Activated naive CD4-positive, alpha-beta T cell treated with anti-CD3 and anti-CD28 coated beads, Interleukin-2, amount 50 U/mL, for 24 hours (primary cell): ENCODE data around the gene BPIFB3.

ENCODE experiments used
- H3K27ac Mint-ChIP-seq: one replicate; pipeline ENCODE4 v1.8.0; 2021; ENCODE audit warnings: mild to moderate bottlenecking, mixed read lengths
- H3K27me3 Mint-ChIP-seq: one replicate; pipeline ENCODE4 v1.8.0; 2021; ENCODE audit warnings: mixed read lengths
- H3K36me3 Mint-ChIP-seq: one replicate; pipeline ENCODE4 v1.8.0; 2021; ENCODE audit warnings: mixed read lengths
- H3K4me1 Mint-ChIP-seq: one replicate; pipeline ENCODE4 v1.8.0; 2021; ENCODE audit warnings: mixed read lengths
- H3K4me3 Mint-ChIP-seq: one replicate; pipeline ENCODE4 v1.8.0; 2021; ENCODE audit warnings: mild to moderate bottlenecking, mixed read lengths
- H3K9me3 Mint-ChIP-seq: one replicate; pipeline ENCODE4 v1.8.0; 2021; ENCODE audit warnings: mixed read lengths

Gene BPIFB3

GRCh38 chr20:33013701-33014326 lies 39.9 kb upstream of the BPIFB3 start:
- H3K36me3 Mint-ChIP-seq: no peaks in the 10 kb centered on the region
- H3K27ac Mint-ChIP-seq: no peak overlapping the region
- no peaks in the 10 kb centered on the region for H3K9me3 Mint-ChIP-seq
- no peaks in the 10 kb centered on the region for H3K27me3 Mint-ChIP-seq
- H3K4me3 Mint-ChIP-seq: no peak overlapping the region
- peaks cover 26% of the 10 kb centered on the region for H3K4me1 Mint-ChIP-seq

- H3K27me3 Mint-ChIP-seq: no peaks in the 10 kb centered on the region
- H3K4me1 Mint-ChIP-seq: peaks cover 30% of the 10 kb centered on the region
- H3K27ac Mint-ChIP-seq: peak overlapping the region; percentile 12
- no peaks in the 10 kb centered on the region for H3K9me3 Mint-ChIP-seq
- no peaks in the 10 kb centered on the region for H3K36me3 Mint-ChIP-seq
- H3K4me3 Mint-ChIP-seq: no peak overlapping the region
Observed at GRCh38 chr20:33014336-33015113, 39.2 kb upstream of the BPIFB3 start.

DNA sequence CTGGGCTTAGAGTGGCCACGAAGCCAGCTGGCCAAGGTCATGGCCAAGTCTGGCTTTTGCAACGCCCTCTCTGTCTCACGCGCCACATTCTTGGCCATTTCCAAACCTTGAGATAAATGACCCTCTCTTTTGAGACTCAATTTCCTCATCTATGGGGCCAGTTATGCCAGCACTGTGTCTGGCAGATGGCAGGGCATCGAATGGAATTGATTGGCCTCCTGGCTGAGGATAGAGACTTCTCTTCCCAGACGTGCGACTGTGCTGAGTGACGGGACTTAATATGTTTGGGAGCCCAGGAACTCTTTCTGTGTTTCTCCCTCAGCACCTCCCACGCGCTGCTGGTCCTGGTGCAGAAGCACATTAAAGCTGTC lies 38.6 kb upstream of the BPIFB3 start:
- no peaks in the 10 kb centered on the region for H3K27me3 Mint-ChIP-seq

GRCh38 chr20:33015700-33016580 lies 37.8 kb upstream of the BPIFB3 start:
- peaks cover 30% of the 10 kb centered on the region for H3K4me1 Mint-ChIP-seq
- H3K27ac Mint-ChIP-seq: no peak overlapping the region
- H3K36me3 Mint-ChIP-seq: no peaks in the 10 kb centered on the region
- no peaks in the 10 kb centered on the region for H3K27me3 Mint-ChIP-seq
- H3K4me3 Mint-ChIP-seq: peak overlapping the region; percentile 9
- H3K9me3 Mint-ChIP-seq: no peaks in the 10 kb centered on the region

More for the DNA sequence above, 38.6 kb upstream of the BPIFB3 start:
- H3K4me3 Mint-ChIP-seq: no peak overlapping the region
- no peaks in the 10 kb centered on the region for H3K36me3 Mint-ChIP-seq
- H3K9me3 Mint-ChIP-seq: no peaks in the 10 kb centered on the region
- H3K27ac Mint-ChIP-seq: no peak overlapping the region
- peaks cover 30% of the 10 kb centered on the region for H3K4me1 Mint-ChIP-seq

DNA sequence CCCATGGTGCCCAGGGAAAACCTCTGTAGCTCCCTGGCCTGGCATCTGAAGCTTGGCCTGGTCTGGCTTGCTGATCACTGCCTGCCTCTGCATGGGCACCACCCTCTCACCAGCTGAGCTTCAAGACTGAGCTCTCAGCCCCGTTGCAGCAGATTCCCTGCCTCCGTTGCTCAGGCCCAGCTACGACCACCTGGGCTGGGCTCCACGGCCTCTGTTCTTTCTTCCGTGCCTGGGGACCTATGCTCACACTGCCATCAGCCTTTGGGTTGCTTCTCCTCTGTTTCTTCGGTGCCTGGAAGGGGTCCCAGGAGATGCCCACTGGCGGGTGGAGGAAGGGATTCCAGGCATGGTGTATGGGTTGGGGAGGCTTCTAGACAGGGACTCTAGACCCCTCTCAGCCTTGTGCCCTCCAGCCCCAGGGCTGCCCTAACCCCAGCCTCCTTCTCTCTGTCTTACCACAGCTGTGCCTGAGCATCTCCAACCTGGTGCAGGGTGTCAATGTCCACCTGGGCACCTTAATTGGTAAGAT lies 37.1 kb upstream of the BPIFB3 start:
- Mint-ChIP-seq H3K4me1 (peaks cover 30% of the 10 kb centered on the region), H3K27ac (no peak overlapping the region), H3K9me3 (no peaks in the 10 kb centered on the region), H3K4me3 (peak overlapping the region; percentile 9), H3K36me3 (no peaks in the 10 kb centered on the region), H3K27me3 (no peaks in the 10 kb centered on the region)

GRCh38 chr20:33017542-33017941 lies 36.2 kb upstream of the BPIFB3 start:
- H3K4me1 Mint-ChIP-seq: peaks cover 25% of the 10 kb centered on the region
- no peaks in the 10 kb centered on the region for H3K27me3 Mint-ChIP-seq
- H3K4me3 Mint-ChIP-seq: no peak overlapping the region
- H3K9me3 Mint-ChIP-seq: no peaks in the 10 kb centered on the region
- H3K36me3 Mint-ChIP-seq: no peaks in the 10 kb centered on the region
- no peak overlapping the region for H3K27ac Mint-ChIP-seq

GRCh38 chr20:33018169-33018931 lies 35.4 kb upstream of the BPIFB3 start:
- H3K27me3 Mint-ChIP-seq: no peaks in the 10 kb centered on the region
- H3K9me3 Mint-ChIP-seq: no peaks in the 10 kb centered on the region
- no peak overlapping the region for H3K4me3 Mint-ChIP-seq
- peaks cover 22% of the 10 kb centered on the region for H3K4me1 Mint-ChIP-seq
- no peak overlapping the region for H3K27ac Mint-ChIP-seq
- H3K36me3 Mint-ChIP-seq: no peaks in the 10 kb centered on the region

DNA sequence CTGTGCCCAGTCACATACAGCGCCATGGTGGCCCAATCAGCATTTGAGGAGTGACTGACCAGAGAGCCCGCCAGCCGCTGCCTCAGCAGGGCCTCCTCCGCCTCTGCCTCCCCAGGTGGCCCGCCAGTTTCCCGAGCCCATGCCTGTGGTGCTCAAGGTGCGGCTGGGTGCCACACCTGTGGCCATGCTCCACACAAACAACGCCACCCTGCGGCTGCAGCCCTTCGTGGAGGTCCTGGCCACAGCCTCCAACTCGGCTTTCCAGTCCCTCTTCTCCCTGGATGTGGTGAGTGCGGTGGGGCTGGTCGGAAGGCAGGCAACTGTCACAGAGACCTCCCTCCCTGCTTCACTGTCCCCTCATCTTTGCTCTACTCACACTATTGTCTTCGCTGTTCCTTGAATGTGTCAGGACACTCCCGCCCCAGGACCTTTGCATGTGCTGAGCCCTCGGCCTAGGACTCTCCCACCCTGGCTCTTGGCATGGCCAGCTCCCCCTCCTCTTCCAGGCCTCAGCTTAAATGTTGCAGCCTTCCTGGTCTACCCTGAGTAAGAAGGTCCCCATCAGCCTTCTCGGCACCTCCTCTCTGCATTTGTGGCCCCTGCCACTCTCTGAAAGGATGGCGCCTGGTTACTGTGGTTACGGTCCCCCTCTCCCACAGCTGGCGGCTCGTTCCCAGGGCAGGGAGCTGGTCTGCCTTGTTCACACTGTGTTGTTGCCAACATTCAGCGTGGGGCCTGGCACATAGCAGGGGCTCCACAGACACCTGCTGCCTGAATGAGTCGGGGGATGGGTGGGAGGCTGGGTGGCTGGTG lies 34.0 kb upstream of the BPIFB3 start:
- H3K4me3 Mint-ChIP-seq: no peak overlapping the region
- H3K4me1 Mint-ChIP-seq: peaks cover 22% of the 10 kb centered on the region
- no peaks in the 10 kb centered on the region for H3K27me3 Mint-ChIP-seq
- H3K36me3 Mint-ChIP-seq: no peaks in the 10 kb centered on the region
- H3K9me3 Mint-ChIP-seq: no peaks in the 10 kb centered on the region
- no peak overlapping the region for H3K27ac Mint-ChIP-seq

DNA sequence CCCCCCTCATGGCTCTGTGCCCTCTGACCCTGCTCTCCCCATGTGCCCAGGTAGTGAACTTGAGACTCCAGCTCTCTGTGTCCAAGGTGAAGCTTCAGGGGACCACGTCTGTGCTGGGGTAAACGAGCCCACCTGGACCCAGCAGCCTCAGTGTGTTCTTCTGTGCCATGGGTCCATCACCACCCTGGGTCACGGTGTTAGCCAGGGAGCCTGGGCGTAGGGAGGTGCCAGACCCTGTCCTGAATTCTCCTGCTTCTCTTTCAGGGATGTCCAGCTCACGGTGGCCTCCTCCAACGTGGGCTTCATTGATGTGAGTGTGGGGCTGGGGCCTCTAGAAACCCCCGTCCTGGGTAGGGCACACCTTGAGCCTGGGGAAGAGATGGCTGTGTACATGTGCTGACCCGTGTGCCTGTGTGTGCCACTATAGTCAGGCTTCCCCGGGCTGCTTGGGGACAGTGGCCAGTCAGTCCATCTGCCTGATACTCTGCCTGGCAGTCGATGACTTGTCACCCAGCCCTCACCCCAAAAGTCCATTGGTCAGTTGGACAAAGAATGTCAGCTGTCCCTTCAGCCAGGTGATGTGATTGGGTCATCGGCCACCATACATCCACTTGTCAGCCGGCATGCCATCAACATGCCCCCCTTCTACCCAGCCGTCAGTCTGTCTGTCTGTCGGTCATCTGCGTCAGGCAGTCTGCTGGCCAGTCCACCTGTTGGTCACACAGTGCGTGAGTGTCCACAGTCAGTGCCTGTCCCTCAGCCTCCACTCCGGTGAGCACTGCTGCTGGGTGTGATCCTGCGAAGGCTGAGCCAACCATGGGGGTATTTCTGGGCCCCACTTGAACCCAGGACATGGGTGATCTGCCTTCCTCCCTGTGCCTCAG lies 33.2 kb upstream of the BPIFB3 start:
- peaks cover 17% of the 10 kb centered on the region for H3K4me1 Mint-ChIP-seq
- H3K4me3 Mint-ChIP-seq: no peak overlapping the region
- H3K27ac Mint-ChIP-seq: no peak overlapping the region
- no peaks in the 10 kb centered on the region for H3K9me3 Mint-ChIP-seq
- H3K36me3 Mint-ChIP-seq: no peaks in the 10 kb centered on the region
- no peaks in the 10 kb centered on the region for H3K27me3 Mint-ChIP-seq

DNA sequence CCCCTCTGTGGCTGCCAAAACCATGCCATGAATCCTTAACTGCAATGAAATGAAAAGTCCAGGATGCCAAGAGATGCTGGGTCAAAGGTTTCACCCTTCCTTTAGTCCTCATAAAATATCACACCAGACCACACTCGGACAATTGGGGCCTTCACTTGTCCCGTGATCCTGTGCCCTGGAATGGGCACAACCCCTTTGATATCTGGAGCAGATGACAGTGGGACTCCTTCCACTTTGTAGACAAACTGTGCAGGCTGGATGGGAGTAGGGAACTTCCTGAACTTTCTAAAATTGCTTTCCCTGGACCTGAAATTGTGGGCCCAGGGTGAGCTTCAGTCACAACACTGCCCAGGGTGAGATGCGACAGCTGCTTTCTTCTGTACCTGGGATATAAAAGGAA lies 31.8 kb upstream of the BPIFB3 start:
- Mint-ChIP-seq H3K4me1 (peaks cover 10% of the 10 kb centered on the region), H3K27ac (peak overlapping the region; percentile 46), H3K27me3 (no peaks in the 10 kb centered on the region), H3K36me3 (no peaks in the 10 kb centered on the region), H3K9me3 (no peaks in the 10 kb centered on the region), H3K4me3 (no peak overlapping the region)

GRCh38 chr20:33022289-33022688 lies 31.4 kb upstream of the BPIFB3 start:
- no peaks in the 10 kb centered on the region for H3K27me3 Mint-ChIP-seq
- no peaks in the 10 kb centered on the region for H3K36me3 Mint-ChIP-seq
- H3K4me3 Mint-ChIP-seq: no peak overlapping the region
- no peaks in the 10 kb centered on the region for H3K9me3 Mint-ChIP-seq
- H3K4me1 Mint-ChIP-seq: peaks cover 9% of the 10 kb centered on the region
- no peak overlapping the region for H3K27ac Mint-ChIP-seq

DNA sequence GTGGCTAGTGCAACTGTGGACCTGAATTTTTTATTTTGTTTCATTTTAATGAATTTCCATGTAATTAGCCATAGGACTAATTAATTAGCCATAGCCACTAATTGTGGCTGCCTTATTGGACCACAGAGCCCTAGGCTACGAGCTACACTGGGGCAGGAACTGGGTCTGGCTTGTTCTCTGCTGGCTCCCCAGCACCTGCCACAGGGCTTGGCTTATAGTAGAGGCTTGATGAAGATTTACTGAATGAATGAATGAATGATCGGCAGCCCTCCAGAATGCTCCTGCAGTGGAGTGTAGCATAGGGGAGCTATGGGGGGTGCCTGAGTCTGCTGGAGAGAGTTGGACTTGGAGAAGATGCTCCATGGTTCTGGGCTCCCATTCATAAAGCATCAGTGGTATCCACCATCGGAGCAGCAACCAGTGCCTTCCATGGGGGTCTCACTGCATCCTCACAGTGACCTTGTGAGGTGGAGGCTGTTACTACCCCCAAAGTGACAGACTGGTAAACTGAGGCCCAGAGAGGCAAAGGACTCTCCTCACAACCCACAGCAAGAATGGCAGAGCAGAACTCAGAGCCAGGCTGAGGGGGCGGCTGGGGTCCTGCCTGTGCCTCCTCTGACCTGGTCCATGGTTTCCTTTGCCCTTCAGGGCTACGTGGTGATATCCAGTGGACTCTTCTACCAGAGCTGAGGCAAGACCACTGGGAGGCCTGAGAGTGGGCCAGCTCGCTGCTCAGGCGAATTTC lies 30.8 kb upstream of the BPIFB3 start:
- Mint-ChIP-seq H3K27me3 (no peaks in the 10 kb centered on the region), H3K4me3 (no peak overlapping the region), H3K4me1 (peaks cover 5% of the 10 kb centered on the region), H3K36me3 (no peaks in the 10 kb centered on the region), H3K27ac (no peak overlapping the region), H3K9me3 (no peaks in the 10 kb centered on the region)
